G401 (cell line): ENCODE measurements around the gene SLC35A4. TPM values are rescaled to one million over a fixed set of nuclear protein-coding genes. Genes with fewer than 3 reads are reported as not detected.
A peak's percentile ranks its signal among the peaks of the same experiment; 100 is the strongest.
"Not testable (repeated sequence)": the region's sequence is repeated elsewhere in the genome, so short reads cannot be mapped to it uniquely, and the experiment has no call there.

Source experiments
- DNase-seq: peaks from one replicate; pipeline ENCODE4 v3.0.0-alpha.2; 2015; ENCODE audit warnings: low spot score
- in situ Hi-C: cut with HindIII; loops from 2 replicates; pipeline ENCODE4 v1.10.0; 2016; ENCODE audit warnings: low sequenced_read_pairs, mixed read lengths
- total RNA-seq: library from RNA; depleted of rRNA; stranded (reverse); fragments of >200 nt; shearing (Covaris generic); gene quantifications from 2 replicates; pipeline ENCODE4 v1.2.3, GENCODE V29; 2014

Gene SLC35A4
- total RNA-seq, 1 experiment from 2014 or later: 44.6 TPM

DNA sequence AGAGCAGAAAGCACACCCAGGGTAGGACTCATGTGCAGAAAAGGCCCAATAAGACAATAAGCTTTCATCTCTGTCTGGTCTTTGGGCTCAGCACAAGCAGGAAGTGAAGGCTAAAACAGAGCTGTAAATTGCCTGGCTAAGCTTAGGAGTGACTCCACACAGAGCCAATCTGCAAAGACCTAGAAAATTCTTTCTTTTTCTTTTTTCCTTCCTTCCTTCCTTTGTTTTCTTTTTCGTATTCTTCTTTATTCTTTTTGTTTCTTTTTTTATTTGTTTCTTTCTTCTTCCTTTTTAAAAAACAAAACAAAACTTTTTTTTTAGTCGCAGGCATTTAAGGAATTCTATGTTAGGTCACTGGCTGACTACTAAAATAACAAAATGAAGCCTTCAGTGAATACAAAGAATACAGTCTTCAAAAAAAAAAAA, 12.2 kb downstream of the SLC35A4 start:
- DNase-seq: no peak
- in situ Hi-C loops: no loop called here

DNA sequence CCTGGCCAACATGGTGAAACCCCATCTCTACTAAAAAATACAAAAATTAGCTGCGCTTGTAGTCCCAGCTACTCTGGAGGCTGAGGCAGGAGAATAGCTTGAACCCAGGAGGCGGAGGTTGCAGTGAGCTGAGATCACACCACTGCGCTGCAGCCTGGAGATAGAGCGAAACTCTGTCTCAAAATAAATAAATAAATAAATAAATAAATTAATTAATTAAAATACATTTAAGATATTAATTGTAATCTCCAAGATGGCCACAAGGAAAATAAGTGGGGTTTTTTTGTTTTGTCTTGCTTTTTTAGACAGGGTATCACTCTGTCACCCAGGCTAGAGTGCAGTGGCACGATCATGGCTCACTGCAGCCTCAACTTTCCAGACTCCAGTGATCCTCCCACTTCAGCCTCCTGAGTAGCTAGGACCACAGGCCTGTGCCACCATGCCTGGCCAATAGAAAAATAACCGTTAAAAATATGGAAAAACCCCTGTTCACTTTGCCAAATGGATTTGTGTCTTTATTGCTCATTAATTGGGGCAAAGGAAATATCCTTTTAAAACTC, 14.6 kb downstream of the SLC35A4 start:
- DNase-seq, in situ Hi-C loops: not testable (repeated sequence)

DNA sequence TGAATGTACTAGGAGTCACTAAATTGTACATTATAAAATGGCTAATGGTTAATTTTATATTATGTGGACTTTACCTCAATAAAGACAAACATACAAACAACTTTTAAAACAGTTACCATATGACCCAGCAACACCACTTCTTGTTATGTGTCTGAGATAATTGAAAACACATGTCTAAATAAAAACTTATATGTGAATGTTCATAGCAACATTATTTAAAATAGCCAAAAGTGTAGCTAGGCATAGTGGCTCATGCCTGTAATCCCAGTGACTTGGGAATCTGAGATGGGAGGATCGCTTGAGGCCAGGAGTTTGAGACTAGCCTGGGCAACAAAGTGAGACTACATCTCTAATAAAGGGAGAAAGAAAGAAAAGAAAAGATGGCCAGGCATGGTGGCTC, 22.9 kb downstream of the SLC35A4 start:
- no peak for DNase-seq
- in situ Hi-C loops: no loop called here

GRCh38 chr5:140588311-140589070, 23.9 kb downstream of the SLC35A4 start:
- no peak for DNase-seq
- in situ Hi-C loops: no loop called here

DNA sequence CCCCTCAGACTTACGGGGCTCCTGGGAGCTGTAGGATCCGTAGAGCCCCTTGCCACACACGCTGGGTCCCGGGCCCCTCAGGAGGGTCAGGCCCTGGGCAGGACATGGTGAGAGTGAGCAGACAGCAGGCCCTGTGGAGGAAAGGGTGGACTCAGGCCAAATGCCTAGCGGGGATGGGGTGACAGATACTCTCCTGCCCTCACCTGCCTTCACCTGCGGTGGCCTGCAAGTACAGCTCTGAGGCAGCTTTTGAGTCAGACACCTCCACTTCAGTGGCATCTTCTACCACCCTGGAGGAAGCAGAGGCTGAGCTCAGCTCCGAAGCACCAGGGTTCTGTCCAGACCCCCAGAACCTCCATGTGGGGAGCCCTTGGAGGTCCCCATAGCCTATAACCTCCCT, 26.2 kb downstream of the SLC35A4 start:
- DNase-seq: no peak
- in situ Hi-C loops: no loop called here

GRCh38 chr5:140591747-140592372, 27.2 kb downstream of the SLC35A4 start:
- in situ Hi-C loops: no loop called here
- DNase-seq: no peak

DNA sequence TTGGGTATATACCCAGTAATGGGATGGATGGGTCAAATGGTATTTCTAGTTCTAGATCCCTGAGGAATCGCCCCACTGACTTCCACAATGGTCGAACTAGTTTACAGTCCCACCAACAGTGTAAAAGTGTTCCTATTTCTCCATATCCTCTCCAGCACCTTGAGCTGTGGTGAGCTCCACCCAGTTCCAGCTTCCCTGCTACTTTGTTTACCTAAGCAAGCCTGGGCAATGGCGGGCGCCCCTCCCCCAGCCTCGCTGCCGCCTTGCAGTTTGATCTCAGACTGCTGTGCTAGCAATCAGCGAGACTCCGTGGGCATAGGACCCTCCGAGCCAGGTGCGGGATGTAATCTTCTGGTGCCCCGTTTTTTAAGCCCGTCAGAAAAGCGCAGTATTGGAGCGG, 28.4 kb downstream of the SLC35A4 start:
- in situ Hi-C loops, DNase-seq: not testable (repeated sequence)

DNA sequence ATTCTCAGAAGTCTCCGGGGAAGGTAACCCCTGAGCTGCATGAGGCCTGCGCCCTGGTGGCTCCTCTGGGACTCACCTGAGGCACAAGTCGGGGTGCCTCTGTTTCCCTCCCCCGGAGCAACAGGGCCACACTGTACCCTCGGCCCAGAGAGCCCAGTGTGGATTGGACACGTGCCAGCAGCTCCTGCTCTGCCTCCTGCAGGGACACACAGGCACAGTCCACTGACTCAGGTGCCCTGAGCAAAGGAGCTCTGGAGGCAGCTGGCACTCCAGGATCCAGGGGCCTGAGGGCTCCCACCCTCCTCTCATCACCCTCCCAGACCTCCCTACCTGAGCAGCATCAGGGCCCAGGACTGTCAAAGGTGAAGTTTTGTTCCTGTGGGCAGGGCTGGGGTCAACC, 29.5 kb downstream of the SLC35A4 start:
- no peak for DNase-seq
- in situ Hi-C loops: no loop called here

DNA sequence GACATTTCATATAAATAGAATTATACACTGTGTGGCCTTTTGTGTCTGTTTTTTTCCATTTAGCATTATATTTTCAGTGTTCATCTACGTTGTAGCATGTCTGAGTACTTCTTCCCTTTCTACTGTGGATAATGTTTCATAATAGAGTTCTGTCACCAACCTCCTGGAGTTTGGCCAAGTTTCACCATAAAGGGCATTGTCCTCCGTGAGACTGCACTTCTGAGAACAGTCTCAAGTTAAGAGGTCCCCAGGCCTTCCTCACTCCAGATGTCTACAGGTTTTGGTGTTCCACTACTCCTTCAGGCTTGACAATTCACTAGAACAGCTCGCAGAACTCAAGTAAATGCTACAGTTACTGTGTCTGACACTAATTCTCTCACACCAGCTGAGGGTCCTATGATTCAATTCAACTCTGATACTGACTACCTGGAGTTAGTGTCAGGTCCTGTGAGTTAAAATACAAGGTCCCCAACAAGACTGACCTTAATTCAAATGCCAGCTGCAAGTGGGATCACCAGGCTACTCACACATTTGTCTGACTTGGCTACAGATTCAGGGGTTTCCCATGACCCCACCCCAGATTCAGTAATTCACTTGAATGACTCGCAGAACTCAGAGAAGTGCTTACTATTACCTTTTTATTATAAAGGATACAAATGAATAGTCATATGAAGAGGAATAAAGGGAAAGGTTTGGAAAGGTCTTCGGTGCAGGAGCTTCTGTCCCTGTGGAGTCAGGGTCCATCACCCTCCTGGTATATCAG, 31.1 kb downstream of the SLC35A4 start:
- in situ Hi-C loops: no loop called here
- no peak for DNase-seq

- in situ Hi-C loops: no loop called here
These were observed 31.7 kb downstream of the SLC35A4 start for GRCh38 chr5:140596321-140596741.

DNA sequence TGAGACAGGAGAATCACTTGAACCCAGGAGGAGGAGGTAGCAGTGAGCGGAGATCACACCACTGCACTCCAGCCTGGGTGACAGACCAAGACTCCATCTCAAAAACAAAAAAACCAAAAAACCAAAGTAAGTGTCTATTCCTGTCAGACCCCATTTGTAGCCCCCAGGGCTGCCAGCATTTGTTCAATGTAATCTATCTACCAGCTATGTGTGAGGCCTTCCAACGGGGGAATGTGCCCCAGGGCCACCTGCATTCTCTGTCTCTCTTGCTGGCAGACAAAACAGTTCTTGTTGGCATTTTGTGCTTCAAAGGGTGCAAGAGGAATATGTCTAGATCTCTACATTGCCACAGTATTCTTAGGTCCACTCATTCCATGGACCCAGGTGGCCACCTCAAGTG, 34.2 kb downstream of the SLC35A4 start:
- DNase-seq: no peak
- in situ Hi-C loops: no loop called here

More at GRCh38 chr5:140596321-140596741, 31.7 kb downstream of the SLC35A4 start:
- DNase-seq: peak; percentile 29

DNA sequence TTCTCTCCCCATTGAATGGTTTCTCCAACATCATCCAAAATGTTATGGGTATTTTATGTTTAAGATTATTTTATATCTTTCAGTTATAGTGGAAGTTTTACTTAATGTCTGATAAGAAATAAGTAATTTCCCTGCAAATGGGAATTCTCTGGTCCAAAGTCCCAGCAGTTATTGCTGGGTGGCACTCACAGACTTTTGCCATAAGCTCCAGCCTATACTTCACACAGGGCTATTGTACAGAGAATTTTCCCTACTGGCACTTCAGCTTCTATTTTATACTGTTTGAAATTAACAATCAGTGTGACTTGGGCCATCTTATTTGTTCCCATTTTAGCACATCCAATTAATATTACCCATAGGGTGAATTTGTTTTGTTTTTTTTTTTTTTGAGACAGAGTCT, 35.5 kb downstream of the SLC35A4 start:
- in situ Hi-C loops: no loop called here
- DNase-seq: no peak

DNA sequence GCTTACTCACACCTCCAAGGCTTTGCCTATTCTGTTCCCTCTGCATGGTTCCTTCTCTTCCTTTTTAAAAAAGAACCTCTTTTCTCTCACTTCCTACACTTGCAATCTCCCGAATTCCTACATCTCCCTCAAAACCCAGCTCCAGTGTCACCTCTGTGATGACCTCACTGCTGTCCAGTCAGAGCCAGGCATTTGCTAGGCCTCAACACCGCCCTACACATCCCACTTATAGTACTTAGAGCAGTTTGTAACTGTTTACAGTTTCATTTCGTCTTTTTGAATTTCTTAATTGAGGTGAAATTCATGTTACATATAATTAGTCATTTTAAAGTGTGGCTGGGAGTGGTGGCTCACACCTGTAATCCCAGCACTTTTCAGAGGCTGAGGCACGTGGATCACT, 37.5 kb downstream of the SLC35A4 start:
- in situ Hi-C loops: no loop called here
- no peak for DNase-seq

GRCh38 chr5:140603446-140603698, 38.7 kb downstream of the SLC35A4 start:
- in situ Hi-C loops, DNase-seq: not testable (repeated sequence)

DNA sequence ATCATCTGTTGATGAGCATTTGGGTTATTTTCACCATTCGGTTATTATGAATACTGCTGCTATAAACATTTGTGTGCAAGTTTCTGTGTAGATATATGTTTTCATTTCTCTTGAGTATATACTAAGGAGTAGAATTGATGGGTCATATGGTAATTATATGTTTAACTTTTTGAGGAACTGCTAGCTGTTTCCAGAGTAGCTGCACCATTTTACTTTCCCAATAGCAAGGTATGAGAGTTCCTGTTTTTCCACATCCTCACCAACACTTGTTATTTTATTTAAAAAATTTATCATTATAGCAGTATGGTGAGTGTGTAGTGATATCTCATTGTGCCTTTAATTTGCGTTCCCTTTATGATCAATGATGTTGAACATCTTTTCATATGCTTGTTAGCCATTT, 39.1 kb downstream of the SLC35A4 start:
- DNase-seq: no peak
- in situ Hi-C loops: no loop called here

DNA sequence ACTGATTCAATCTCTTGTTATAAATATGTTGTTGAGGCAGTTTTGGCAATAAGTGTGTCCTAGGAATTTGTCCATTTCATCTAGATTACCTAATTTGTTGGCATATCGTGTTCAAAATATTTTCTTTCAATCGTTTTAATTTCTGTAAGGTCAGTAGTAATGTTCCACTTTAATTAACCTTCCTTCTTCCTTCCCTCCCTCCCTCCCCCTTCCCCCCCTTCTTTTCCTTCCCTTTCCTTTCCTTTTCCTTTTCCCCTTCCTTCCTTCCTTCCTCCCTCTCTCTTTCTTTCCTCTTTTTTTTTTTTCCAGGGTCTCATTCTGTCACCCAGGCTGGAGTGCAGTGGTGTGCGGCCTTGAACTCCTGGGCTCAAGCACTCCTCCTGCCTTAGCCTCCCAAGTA, 41.3 kb downstream of the SLC35A4 start:
- DNase-seq: no peak
- in situ Hi-C loops: no loop called here

DNA sequence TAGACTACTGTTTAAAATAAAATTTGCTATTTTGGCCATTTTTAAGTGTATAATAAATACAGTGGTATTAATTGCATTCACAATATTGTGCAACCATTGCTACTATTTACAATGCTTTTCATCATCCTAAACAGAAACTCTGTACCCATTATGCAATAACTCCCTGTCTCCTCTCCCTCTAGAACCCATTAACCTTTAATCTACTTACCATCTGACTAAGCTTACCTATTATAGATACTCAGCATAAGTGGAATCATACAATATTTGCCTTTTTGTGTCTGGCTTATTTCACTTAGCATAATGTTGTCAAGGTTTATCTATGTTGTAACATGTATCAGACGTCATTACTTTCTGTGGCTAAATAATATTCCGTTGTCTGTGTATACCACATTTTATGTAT, 42.4 kb downstream of the SLC35A4 start:
- no peak for DNase-seq
- in situ Hi-C loops: no loop called here

- in situ Hi-C loops: no loop called here
- no peak for DNase-seq
These were observed 44.1 kb downstream of the SLC35A4 start for GRCh38 chr5:140608722-140609121.

DNA sequence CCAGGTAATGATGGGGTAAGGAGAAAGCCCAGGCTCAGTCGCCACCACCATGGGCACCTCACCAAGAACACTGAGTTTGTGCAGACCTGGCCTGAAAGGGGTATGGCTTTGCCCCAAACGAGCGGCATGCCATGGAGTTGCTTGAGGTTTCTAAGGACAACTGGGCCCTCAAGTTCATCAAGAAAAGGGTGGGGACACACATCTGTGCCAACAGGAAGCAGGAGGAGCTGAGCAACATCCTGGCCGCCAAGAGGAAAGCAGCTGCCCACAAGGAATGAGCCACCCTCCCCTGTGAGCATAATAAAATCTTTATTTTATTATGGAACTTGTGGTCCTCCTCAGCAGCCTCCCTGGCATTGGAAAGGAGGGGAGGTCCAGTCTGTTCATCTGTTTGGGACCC, 44.5 kb downstream of the SLC35A4 start:
- DNase-seq: no peak

DNA sequence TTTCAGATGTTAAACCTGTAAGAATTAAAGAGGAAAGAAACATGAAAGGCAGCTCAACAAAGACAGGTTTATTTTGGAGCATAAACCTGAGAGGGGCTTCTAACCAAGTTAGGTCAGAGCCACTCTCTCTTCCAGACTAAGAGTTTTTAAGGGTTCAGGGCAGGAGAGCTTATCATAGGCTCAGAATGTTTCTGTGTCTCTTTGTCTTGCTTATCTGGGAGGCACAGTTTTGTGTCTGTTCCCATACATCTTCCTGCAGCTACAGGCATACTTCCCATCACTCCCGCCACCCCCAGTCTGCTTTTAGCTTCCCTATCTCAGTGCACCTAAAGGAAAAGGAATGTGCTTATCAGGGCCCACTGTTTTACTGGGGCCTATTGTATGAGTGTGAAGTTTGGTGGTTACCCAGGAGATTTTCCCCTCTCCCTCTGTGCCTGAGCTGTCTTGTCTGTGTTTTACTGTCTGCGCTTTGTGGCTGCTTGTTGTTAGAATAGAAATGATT, 46.4 kb downstream of the SLC35A4 start:
- in situ Hi-C loops: no loop called here
- no peak for DNase-seq

More for the DNA sequence above, 44.5 kb downstream of the SLC35A4 start:
- in situ Hi-C loops: no loop called here
